A673 (cell line): ENCODE data around the gene TNFAIP8.

Source experiments
- EZH2 ChIP-seq: fragments of 200-600 bp; sonication (generic); IDR thresholded peaks from 2 replicates; pipeline ENCODE4 v1.6.1; 2017; ENCODE audit warnings: borderline replicate concordance, low read depth, mild to moderate bottlenecking, mixed read lengths, antibody characterized with exemption, low read length; ENCODE audit not compliant: poor library complexity, severe bottlenecking
- TF ChIP-seq, protein P1 (sequence below): fragments of 300-800, 200-600 bp; sonication (generic); conservative IDR thresholded peaks from 2 replicates; pipeline ENCODE4 v1.5.1; 2017; ENCODE audit warnings: low read depth, mild to moderate bottlenecking, antibody characterized with exemption, low read length, moderate library complexity, mixed read lengths

DNA sequence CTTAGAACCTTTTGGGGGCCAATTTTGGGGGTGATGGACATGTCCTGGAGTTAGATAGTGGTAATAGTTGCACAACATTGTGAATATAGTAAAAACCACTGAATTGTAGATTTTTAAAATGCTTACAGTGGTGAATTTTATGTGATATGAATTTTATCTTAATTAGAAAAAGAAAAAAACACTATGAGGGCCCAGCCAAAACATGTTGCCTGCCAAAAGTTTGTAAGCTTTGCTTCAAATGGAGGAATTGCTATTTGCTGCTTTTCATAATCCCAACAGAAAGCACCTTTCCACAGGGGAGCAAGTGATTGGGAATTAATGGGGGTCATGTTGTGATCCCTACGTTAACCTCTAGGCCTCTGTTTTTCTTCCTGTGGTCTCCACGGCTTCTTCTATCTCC lies 19.1 kb downstream of the TNFAIP8 start:
- TF ChIP-seq, protein P1, sequence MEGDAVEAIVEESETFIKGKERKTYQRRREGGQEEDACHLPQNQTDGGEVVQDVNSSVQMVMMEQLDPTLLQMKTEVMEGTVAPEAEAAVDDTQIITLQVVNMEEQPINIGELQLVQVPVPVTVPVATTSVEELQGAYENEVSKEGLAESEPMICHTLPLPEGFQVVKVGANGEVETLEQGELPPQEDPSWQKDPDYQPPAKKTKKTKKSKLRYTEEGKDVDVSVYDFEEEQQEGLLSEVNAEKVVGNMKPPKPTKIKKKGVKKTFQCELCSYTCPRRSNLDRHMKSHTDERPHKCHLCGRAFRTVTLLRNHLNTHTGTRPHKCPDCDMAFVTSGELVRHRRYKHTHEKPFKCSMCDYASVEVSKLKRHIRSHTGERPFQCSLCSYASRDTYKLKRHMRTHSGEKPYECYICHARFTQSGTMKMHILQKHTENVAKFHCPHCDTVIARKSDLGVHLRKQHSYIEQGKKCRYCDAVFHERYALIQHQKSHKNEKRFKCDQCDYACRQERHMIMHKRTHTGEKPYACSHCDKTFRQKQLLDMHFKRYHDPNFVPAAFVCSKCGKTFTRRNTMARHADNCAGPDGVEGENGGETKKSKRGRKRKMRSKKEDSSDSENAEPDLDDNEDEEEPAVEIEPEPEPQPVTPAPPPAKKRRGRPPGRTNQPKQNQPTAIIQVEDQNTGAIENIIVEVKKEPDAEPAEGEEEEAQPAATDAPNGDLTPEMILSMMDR = no peak
- no peak for TF ChIP-seq EZH2
